ENCODE data around the gene RNU1-1.
A peak's percentile ranks its signal among the peaks of the same experiment; 100 is the strongest.
"Not testable (repeated sequence)": the region's sequence is repeated elsewhere in the genome, so short reads cannot be mapped to it uniquely, and the experiment has no call there.

Gene RNU1-1

DNA sequence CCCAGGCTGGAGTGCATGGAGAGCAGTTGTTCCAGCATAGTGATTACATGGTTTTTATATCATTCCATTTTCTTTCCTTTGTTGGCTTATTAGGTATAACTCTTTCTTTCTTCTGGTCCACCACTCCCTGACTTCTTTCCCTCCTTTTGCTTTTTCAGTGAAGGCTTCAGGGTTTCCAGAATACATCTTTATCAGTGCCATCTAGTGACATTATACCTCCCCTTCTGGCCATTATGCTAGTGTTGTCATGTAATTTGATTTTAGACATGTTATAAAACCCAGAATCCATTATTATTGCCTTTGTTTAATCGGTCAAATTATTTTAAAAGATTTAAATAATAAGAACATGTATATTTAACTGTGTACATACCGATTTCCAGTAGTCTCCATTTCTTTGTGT is 10.6 kb downstream of the RNU1-1 start:
- H3K9me3 ChIP-seq (ENCODE audit: insufficient read depth, low read depth, low read length): peaks cover 10% of the 10 kb centered on the region
- no peaks in the 10 kb centered on the region for H3K27me3 ChIP-seq (ENCODE audit: insufficient read depth, low read length)
- no peak overlapping the region for H3K4me3 ChIP-seq (ENCODE audit: low read length)
- no peaks in the 10 kb centered on the region for H3K4me1 ChIP-seq (ENCODE audit: insufficient read depth, low read length)
- no peak overlapping the region for H3K9ac ChIP-seq (ENCODE audit: low read depth, low read length)
- no peaks in the 10 kb centered on the region for H3K36me3 ChIP-seq (ENCODE audit: insufficient read depth, low read depth, low read length)
- no peak overlapping the region for H3K27ac ChIP-seq (ENCODE audit: low read length)

DNA sequence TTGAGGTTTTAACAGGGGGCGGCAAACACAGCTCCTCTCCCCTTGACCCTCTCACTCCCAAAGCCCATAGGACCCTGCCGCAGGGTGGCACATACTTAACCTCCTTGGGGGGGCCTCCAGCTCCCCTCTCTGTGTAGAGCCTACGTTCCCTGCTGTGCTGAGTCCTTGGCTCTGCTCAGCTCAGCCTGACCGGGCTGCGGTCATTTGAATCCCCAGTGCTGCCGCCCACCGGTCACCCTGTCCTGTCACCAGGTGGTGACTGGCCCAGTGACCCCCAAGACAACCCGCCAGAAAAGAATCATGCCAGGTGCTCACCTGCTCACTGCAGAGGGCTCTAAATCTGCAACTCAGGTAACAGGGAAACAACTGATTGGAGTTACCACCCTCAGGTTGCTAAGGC is 12.6 kb downstream of the RNU1-1 start:
- H3K4me3 ChIP-seq (ENCODE audit: low read length); H3K4me1 ChIP-seq (ENCODE audit: insufficient read depth, low read length); H3K27ac ChIP-seq (ENCODE audit: low read length); H3K9me3 ChIP-seq (ENCODE audit: insufficient read depth, low read depth, low read length); H3K27me3 ChIP-seq (ENCODE audit: insufficient read depth, low read length); H3K9ac ChIP-seq (ENCODE audit: low read depth, low read length); H3K36me3 ChIP-seq (ENCODE audit: insufficient read depth, low read depth, low read length): not testable (repeated sequence)

DNA sequence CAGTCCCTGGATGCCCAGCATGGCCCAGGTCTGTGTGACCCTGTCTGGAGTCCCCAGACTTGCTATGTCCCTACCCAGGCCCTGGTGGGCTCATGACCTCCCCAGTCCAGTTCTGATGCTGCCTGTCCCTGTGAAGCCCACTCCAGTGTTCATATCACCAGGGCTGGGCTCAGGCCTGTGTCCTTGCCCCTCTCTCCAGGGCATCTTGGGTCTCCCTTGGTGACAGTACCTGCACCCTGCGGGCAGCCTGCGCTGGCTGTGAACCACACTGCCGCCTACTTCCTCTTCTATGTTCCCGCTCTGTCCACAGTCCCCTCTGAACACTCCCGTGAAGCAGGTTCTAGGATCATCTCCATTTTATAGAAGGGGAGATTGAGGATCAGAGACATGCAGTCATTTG is 13.1 kb downstream of the RNU1-1 start:
- not testable (repeated sequence) for H3K36me3 ChIP-seq (ENCODE audit: insufficient read depth, low read depth, low read length); H3K9ac ChIP-seq (ENCODE audit: low read depth, low read length); H3K4me3 ChIP-seq (ENCODE audit: low read length)

DNA sequence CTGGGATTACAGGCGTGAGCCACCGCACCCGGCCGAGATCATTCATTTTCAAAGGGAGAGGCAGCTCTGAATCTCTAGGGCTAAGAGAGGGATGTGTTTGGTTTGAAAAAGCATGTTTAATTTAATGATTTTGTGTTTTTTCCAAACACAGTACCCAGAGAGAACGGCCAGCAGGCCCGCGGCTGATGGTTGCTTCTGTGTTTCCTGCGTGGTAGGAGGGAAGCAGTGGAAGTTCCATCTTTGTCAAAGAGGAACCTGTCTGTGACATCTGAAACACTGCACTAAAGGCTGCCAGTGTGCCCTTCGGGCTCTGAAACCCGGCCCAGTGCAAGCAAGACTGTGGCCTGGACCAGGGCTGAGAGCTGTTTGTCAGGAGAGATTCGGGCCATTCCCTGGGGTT is 13.6 kb downstream of the RNU1-1 start:
- not testable (repeated sequence) for H3K27me3 ChIP-seq (ENCODE audit: insufficient read depth, low read length); H3K4me3 ChIP-seq (ENCODE audit: low read length); H3K4me1 ChIP-seq (ENCODE audit: insufficient read depth, low read length); H3K9me3 ChIP-seq (ENCODE audit: insufficient read depth, low read depth, low read length); H3K9ac ChIP-seq (ENCODE audit: low read depth, low read length); H3K27ac ChIP-seq (ENCODE audit: low read length); H3K36me3 ChIP-seq (ENCODE audit: insufficient read depth, low read depth, low read length)

More for the DNA sequence above, 13.1 kb downstream of the RNU1-1 start:
- H3K27me3 ChIP-seq (ENCODE audit: insufficient read depth, low read length); H3K27ac ChIP-seq (ENCODE audit: low read length); H3K9me3 ChIP-seq (ENCODE audit: insufficient read depth, low read depth, low read length); H3K4me1 ChIP-seq (ENCODE audit: insufficient read depth, low read length): not testable (repeated sequence)

DNA sequence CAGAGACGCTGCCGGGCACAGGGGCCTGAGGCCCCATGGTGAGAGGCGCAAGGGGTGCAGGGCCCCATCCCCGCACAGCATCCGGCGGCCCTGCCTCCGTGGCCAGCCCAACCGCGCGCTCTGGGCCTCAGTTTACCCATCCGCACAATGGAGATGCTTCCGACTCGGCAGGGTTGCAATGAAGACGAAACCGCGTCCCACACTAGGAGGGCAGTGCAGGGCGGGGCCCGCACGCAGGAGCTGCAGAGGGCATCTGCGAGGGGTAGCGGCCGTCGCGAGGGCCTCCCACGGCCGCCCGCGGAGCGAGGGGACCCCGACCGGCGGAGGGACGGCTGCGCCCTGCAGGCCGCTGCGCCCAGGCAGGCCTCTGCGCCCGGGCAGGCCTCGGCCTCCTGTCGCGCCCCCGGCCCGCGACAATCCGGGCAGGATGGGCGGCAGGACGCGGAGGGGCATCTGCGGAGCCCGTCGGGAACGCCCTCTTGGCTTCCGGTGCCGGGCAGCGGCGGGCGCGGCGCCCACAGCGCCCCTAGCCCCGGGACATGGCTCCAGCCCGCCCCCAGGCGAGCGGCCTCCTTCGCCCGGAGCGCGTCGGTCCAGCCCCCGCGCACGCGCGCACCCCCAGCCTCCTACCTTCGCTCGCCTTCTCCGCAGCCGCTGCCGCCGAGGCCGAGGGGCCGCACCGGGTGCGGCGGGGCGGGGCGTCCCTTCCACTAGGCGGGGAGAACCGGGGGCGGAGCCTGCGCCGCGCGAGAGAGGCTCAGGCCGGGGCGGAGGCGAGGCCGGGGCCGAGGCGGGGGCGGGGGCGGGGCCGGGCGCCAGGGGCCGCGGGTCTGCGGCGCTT is 15.3 kb downstream of the RNU1-1 start:
- H3K36me3 ChIP-seq (ENCODE audit: insufficient read depth, low read depth, low read length): no peaks in the 10 kb centered on the region
- H3K4me3 ChIP-seq (ENCODE audit: low read length): peak overlapping the region; percentile 71
- peak overlapping the region; percentile 70; the same call in 1 of the 2 replicates for H3K9ac ChIP-seq (ENCODE audit: low read depth, low read length)
- no peaks in the 10 kb centered on the region for H3K27me3 ChIP-seq (ENCODE audit: insufficient read depth, low read length)
- H3K27ac ChIP-seq (ENCODE audit: low read length): no peak overlapping the region
- H3K4me1 ChIP-seq (ENCODE audit: insufficient read depth, low read length): no peaks in the 10 kb centered on the region
- no peaks in the 10 kb centered on the region for H3K9me3 ChIP-seq (ENCODE audit: insufficient read depth, low read depth, low read length)

DNA sequence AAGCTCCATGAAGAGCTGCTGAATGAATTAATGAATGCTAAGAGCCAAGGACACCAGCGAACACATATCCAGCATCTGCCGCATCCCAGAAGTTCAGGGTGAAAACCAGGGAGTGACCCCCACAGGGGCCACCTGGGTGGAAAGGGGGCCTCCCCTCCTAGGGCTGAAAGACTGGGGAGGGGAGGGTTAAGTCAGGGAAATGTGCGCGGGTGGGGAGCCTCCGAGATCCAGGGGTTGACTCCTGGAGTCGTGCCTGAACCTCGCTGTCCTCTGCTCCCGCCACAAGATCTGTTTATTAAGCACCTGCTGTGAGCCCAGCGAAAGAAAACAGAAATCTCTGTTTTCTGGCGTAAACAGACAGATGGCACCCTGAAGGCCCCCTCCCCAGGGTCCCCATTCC is 16.0 kb downstream of the RNU1-1 start:
- not testable (repeated sequence) for H3K9me3 ChIP-seq (ENCODE audit: insufficient read depth, low read depth, low read length); H3K36me3 ChIP-seq (ENCODE audit: insufficient read depth, low read depth, low read length); H3K4me1 ChIP-seq (ENCODE audit: insufficient read depth, low read length); H3K27me3 ChIP-seq (ENCODE audit: insufficient read depth, low read length); H3K27ac ChIP-seq (ENCODE audit: low read length)
- peak overlapping the region; percentile 71 for H3K4me3 ChIP-seq (ENCODE audit: low read length)
- peak overlapping the region; percentile 59; the same call in 1 of the 2 replicates for H3K9ac ChIP-seq (ENCODE audit: low read depth, low read length)

DNA sequence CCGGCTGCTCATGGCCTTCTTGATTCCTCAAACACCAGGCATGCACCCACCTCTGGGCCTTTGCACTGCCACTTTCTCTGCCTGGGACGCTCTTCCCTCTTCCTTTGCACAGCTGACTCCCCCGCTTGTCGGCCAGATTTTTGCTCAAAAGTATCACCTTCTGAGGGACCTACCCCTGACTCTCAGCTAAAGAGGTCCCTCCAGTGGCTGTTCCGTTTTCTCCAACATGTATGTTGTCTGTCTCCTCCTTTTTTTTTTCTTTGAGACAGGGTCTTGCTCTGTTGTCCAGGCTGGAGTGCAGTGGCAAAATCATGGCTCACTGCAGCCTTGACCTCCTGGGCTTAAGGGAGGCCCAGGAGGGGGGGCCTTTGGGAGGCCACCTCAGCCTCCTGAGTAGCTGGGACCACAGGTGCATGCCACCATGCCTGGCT is 16.6 kb downstream of the RNU1-1 start:
- H3K4me1 ChIP-seq (ENCODE audit: insufficient read depth, low read length); H3K36me3 ChIP-seq (ENCODE audit: insufficient read depth, low read depth, low read length); H3K9me3 ChIP-seq (ENCODE audit: insufficient read depth, low read depth, low read length); H3K27ac ChIP-seq (ENCODE audit: low read length); H3K9ac ChIP-seq (ENCODE audit: low read depth, low read length); H3K27me3 ChIP-seq (ENCODE audit: insufficient read depth, low read length); H3K4me3 ChIP-seq (ENCODE audit: low read length): not testable (repeated sequence)

DNA sequence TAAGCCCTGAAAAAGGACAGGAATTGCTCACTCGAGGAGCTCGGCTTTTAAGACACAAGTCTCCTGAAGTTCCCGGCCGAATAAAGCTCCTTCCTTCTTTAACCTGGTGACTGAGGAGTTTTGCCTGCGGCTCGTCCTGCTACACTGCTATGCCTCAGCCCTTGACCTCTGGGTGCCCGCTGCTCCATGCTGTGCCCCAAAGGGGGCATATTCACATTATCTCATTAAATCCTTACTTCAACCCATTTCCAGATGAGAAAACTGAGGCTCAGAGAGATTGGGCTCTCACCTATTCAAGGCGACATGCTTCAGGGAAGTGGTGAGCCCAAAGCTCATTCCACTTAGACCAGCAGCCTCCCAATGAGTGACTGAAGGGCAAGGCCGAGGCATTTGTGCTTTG is 20.4 kb downstream of the RNU1-1 start:
- H3K9me3 ChIP-seq (ENCODE audit: insufficient read depth, low read depth, low read length); H3K4me1 ChIP-seq (ENCODE audit: insufficient read depth, low read length); H3K27me3 ChIP-seq (ENCODE audit: insufficient read depth, low read length); H3K27ac ChIP-seq (ENCODE audit: low read length); H3K9ac ChIP-seq (ENCODE audit: low read depth, low read length); H3K4me3 ChIP-seq (ENCODE audit: low read length); H3K36me3 ChIP-seq (ENCODE audit: insufficient read depth, low read depth, low read length): not testable (repeated sequence)

DNA sequence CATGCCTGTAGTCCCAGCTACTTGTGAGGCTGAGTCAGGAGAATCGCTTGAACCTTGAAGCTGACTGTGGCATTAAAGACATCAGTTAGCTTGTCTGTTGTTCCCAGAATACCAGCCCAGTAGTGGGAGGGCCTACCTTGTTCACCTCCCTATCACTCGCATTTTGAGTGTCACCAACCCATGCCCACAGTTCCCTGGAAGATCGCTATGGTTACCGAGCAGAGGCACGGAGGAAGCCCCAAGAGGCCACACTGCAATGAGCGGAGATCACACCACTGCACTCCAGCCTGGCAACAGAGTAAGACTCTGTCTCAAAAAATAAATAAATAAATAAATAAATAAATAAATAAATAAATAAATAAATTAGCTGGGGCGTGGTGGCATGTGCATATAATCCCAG is 21.1 kb downstream of the RNU1-1 start:
- not testable (repeated sequence) for H3K9ac ChIP-seq (ENCODE audit: low read depth, low read length); H3K27ac ChIP-seq (ENCODE audit: low read length); H3K27me3 ChIP-seq (ENCODE audit: insufficient read depth, low read length); H3K36me3 ChIP-seq (ENCODE audit: insufficient read depth, low read depth, low read length); H3K9me3 ChIP-seq (ENCODE audit: insufficient read depth, low read depth, low read length); H3K4me3 ChIP-seq (ENCODE audit: low read length); H3K4me1 ChIP-seq (ENCODE audit: insufficient read depth, low read length)

DNA sequence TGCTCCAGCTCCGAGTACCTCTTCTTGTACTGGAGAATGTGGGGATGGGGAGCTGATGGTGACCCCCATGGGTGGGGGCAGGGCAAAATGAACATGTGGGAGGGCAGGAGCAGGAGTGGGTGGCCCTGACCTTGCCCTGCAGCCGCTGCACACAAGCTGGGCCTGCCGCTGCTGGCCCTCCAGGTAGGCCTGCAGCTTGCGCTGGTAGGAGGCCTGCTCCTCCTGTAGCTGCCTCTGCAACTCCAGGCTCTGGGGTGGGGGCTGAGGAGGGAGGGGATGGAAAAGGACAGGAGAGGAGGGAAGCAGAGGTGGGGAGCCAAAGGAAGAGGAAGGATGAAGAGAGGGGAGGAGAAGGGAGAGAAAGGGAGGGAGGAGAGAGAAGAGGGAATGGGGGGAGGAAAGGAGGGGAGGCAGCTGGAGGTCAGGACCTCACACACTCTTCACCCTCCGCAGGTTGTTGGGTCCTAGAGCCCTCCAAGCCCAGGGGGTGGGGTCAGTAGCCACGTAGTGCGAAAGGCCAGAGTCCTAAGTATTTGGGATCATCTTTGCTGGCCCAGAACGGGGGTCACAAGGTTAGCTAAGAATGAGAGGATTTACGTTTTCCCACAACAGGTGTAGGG is 22.9 kb downstream of the RNU1-1 start:
- H3K9me3 ChIP-seq (ENCODE audit: insufficient read depth, low read depth, low read length): no peaks in the 10 kb centered on the region
- H3K4me1 ChIP-seq (ENCODE audit: insufficient read depth, low read length): peaks cover 3% of the 10 kb centered on the region; the same call in 1 of the 2 replicates
- H3K9ac ChIP-seq (ENCODE audit: low read depth, low read length): no peak overlapping the region
- no peaks in the 10 kb centered on the region; the same call in 1 of the 2 replicates for H3K36me3 ChIP-seq (ENCODE audit: insufficient read depth, low read depth, low read length)
- H3K27me3 ChIP-seq (ENCODE audit: insufficient read depth, low read length): no peaks in the 10 kb centered on the region
- no peak overlapping the region for H3K27ac ChIP-seq (ENCODE audit: low read length)
- H3K4me3 ChIP-seq (ENCODE audit: low read length): no peak overlapping the region

DNA sequence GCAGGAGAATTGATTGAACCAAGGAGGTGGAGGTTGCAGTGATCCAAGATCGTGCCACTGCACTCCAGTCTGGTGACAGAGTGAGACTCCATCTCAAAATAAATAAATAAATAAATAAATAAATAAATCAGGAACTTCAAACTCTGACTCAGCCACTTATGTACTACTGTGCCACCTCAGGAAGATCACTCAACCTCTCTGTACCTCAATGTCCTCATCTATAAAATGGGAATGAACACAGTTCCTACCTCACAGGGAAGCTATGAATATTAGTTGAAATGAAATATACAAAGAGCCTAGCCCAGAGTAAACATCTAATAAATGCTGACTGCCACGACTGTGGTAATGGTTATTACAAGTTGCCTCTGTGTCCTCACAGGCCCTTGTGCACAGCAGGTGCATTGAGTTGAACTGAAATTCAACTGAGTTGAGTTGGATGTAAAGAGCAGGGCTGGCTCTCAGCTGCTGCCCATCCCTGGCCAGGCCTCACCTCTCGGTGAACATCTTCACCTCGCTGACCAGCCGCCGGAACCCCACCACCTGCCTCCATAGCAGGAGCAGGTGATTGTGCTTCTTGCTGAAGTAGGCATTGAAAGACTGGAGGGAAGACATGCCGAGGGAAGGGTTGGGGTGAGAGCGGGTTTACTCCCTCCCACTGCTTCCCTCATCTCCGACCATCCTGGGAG is 24.7 kb downstream of the RNU1-1 start:
- H3K4me3 ChIP-seq (ENCODE audit: low read length); H3K36me3 ChIP-seq (ENCODE audit: insufficient read depth, low read depth, low read length); H3K27ac ChIP-seq (ENCODE audit: low read length); H3K4me1 ChIP-seq (ENCODE audit: insufficient read depth, low read length); H3K27me3 ChIP-seq (ENCODE audit: insufficient read depth, low read length); H3K9ac ChIP-seq (ENCODE audit: low read depth, low read length); H3K9me3 ChIP-seq (ENCODE audit: insufficient read depth, low read depth, low read length): not testable (repeated sequence)

DNA sequence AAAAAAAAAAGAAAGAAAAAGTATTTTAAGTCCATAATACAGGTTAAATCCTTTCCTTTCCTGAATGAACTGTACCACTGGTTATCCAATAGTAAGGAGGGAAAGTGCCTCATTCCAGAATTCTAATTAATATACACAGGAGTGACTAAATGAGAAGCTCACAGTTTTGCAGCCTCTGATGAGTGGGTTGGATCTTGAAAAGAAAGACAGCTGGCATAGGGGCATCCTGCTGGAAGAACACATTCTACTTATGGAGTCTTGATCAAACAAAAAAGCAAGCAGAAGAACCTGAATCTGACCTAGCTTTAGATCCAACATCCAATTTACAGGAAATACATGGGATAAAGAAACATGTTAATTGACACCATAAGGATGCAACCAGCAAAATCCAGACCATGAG is 27.1 kb downstream of the RNU1-1 start:
- H3K36me3 ChIP-seq (ENCODE audit: insufficient read depth, low read depth, low read length); H3K4me1 ChIP-seq (ENCODE audit: insufficient read depth, low read length); H3K4me3 ChIP-seq (ENCODE audit: low read length); H3K27ac ChIP-seq (ENCODE audit: low read length); H3K27me3 ChIP-seq (ENCODE audit: insufficient read depth, low read length); H3K9ac ChIP-seq (ENCODE audit: low read depth, low read length); H3K9me3 ChIP-seq (ENCODE audit: insufficient read depth, low read depth, low read length): not testable (repeated sequence)

All from iPS-20b (cell line).